SK-N-SH (cell line): ENCODE data around the gene ATXN7L3. TPM values are rescaled to one million over a fixed set of nuclear protein-coding genes. Genes with fewer than 3 reads are reported as not detected.

Experiments
- CTCF ChIA-PET: fragments of 300-600, 350-600 bp; formaldehyde crosslinking; extraction: SDS; loops from one replicate; lab custom pipeline; 2021; lab: Yijun Ruan, JAX
- POLR2A ChIA-PET: fragments of 350-600 bp; sonication (Branson Sonifier 250); formaldehyde crosslinking; extraction: SDS; loops from one replicate; lab custom pipeline; 2020; ENCODE audit warnings: antibody characterized with exemption, inconsistent platforms; lab: Yijun Ruan, JAX
- DNase-seq: peaks from one replicate; pipeline ENCODE4 v3.0.0; 2012
- H2AFZ ChIP-seq: fragments of 200-600 bp; sonication (generic); 2 replicates; pipeline ENCODE4 v1.8.1; 2016; ENCODE audit warnings: antibody characterized with exemption, mild to moderate bottlenecking, low read depth
- H3F3A ChIP-seq: fragments of 200-600 bp; sonication (generic); replicated peaks from 2 replicates; pipeline ENCODE3; 2016; ENCODE audit warnings: antibody characterized with exemption, mild to moderate bottlenecking; ENCODE audit not compliant: insufficient read depth
- H3K27ac ChIP-seq, 2 experiments: fragments of 200-500 bp in 1 of 2; fragments of 200-600 bp in 1 of 2; sonication (Bioruptor generic) in 1 of 2; sonication (generic), shearing (Covaris generic) in 1 of 2; 2 replicates each; pipeline versions ENCODE4 v1.5.1 to v1.6.1; 2014 to 2016; ENCODE audit warnings: low read depth in 2 of 2, inconsistent platforms in 1 of 2, low read length in 1 of 2, mild to moderate bottlenecking in 1 of 2, mixed read lengths in 1 of 2
- H3K27me3 ChIP-seq: fragments of 200-600 bp; sonication (generic), shearing (Covaris generic); 2 replicates; pipeline ENCODE4 v1.6.1; 2016; ENCODE audit warnings: mixed run types; ENCODE audit not compliant: insufficient read depth
- H3K36me3 ChIP-seq, 2 experiments: fragments of 200-500 bp in 1 of 2; fragments of 200-600 bp in 1 of 2; sonication (Bioruptor generic) in 1 of 2; sonication (generic) in 1 of 2; replicated peaks in 1 of 2; 2 replicates each; pipeline versions ENCODE3 to v1.5.1; 2014 to 2016; ENCODE audit warnings: low read length in 1 of 2, mild to moderate bottlenecking in 1 of 2; ENCODE audit not compliant: insufficient read depth in 2 of 2, control insufficient read depth in 1 of 2
- H3K4me1 ChIP-seq, 2 experiments: fragments of 200-500 bp in 1 of 2; fragments of 200-600 bp in 1 of 2; sonication (Bioruptor generic) in 1 of 2; sonication (generic), shearing (Covaris generic) in 1 of 2; 2 replicates each; pipeline versions ENCODE4 v1.5.1 to v1.6.1; 2014 to 2016; ENCODE audit warnings: low read depth in 1 of 2, low read length in 1 of 2, mixed run types in 1 of 2; ENCODE audit not compliant: insufficient read depth in 2 of 2, control insufficient read depth in 1 of 2
- H3K4me2 ChIP-seq: fragments of 200-600 bp; sonication (generic), shearing (Covaris generic); 2 replicates; pipeline ENCODE4 v1.6.1; 2017; ENCODE audit warnings: mixed run types
- H3K4me3 ChIP-seq, 2 experiments: fragments of 200-500 bp in 1 of 2; fragments of 200-600 bp in 1 of 2; sonication (Bioruptor generic) in 1 of 2; sonication (generic), shearing (Covaris generic) in 1 of 2; 2 replicates each; pipeline versions ENCODE4 v1.5.1 to v1.8.1; 2014 to 2016; ENCODE audit warnings: low read depth in 2 of 2, inconsistent platforms in 1 of 2, low read length in 1 of 2, mild to moderate bottlenecking in 1 of 2, mixed read lengths in 1 of 2, moderate library complexity in 1 of 2
- H3K79me2 ChIP-seq: fragments of 200-600 bp; sonication (generic); 2 replicates; pipeline ENCODE4 v1.8.1; 2017; ENCODE audit warnings: mild to moderate bottlenecking; ENCODE audit not compliant: insufficient read depth
- H3K9ac ChIP-seq: fragments of 200-600 bp; sonication (generic); 2 replicates; pipeline ENCODE4 v1.6.1; 2017; ENCODE audit warnings: mixed run types
- H3K9me2 ChIP-seq: fragments of 200-600 bp; sonication (generic); 2 replicates; pipeline ENCODE4 v1.6.1; 2017; ENCODE audit warnings: mixed run types
- H3K9me3 ChIP-seq: fragments of 200-600 bp; sonication (generic); 2 replicates; pipeline ENCODE4 v1.6.1; 2017; ENCODE audit warnings: mixed run types, mild to moderate bottlenecking, moderate library complexity
- H4K20me1 ChIP-seq: fragments of 200-600 bp; sonication (generic); 2 replicates; pipeline ENCODE4 v1.6.1; 2017; ENCODE audit warnings: mild to moderate bottlenecking, mixed run types; ENCODE audit not compliant: insufficient read depth
- EZH2phosphoT487 ChIP-seq: fragments of 200-600 bp; sonication (generic); IDR thresholded peaks from 2 replicates; pipeline ENCODE4 v1.6.1; 2017; ENCODE audit warnings: low read depth, mixed run types, mild to moderate bottlenecking, antibody characterized with exemption, moderate library complexity, borderline replicate concordance
- FOSL2 ChIP-seq: IDR thresholded peaks from 2 replicates; pipeline ENCODE4 v1.4.0; 2012; ENCODE audit warnings: low read depth, mild to moderate bottlenecking, moderate library complexity, borderline replicate concordance
- GABPA ChIP-seq: IDR thresholded peaks from 2 replicates; pipeline ENCODE4 v1.4.0; 2012; ENCODE audit warnings: low read depth, mild to moderate bottlenecking
- GATA2 ChIP-seq: sonication (generic); formaldehyde crosslinking; IDR thresholded peaks from 2 replicates; pipeline ENCODE4 v1.5.0; 2020; ENCODE audit warnings: mild to moderate bottlenecking, missing genetic modification reagents
- MAX ChIP-seq: IDR thresholded peaks from 2 replicates; pipeline ENCODE4 v1.4.0; 2012; ENCODE audit warnings: low read depth
- MEF2A ChIP-seq: IDR thresholded peaks from 2 replicates; pipeline ENCODE4 v1.4.0; 2012; ENCODE audit warnings: low read depth, borderline replicate concordance
- MXI1 ChIP-seq: IDR thresholded peaks from 2 replicates; pipeline ENCODE4 v1.6.1; 2012; ENCODE audit warnings: mild to moderate bottlenecking, low read depth, low read length, improper control_type of control experiment
- NFIC ChIP-seq: IDR thresholded peaks from 2 replicates; pipeline ENCODE4 v1.4.0; 2012; ENCODE audit warnings: borderline replicate concordance
- PBX3 ChIP-seq: IDR thresholded peaks from 2 replicates; pipeline ENCODE4; 2012
- RAD21 ChIP-seq: IDR thresholded peaks from 2 replicates; pipeline ENCODE4 v1.6.1; 2012; ENCODE audit warnings: mild to moderate bottlenecking, low read length
- RFX5 ChIP-seq: IDR thresholded peaks from 2 replicates; pipeline ENCODE4 v1.6.1; 2012; ENCODE audit warnings: mild to moderate bottlenecking, improper control_type of control experiment, low read length
- TAF1 ChIP-seq: IDR thresholded peaks from 2 replicates; pipeline ENCODE4 v1.6.1; 2012; ENCODE audit warnings: low read depth, mild to moderate bottlenecking, low read length, moderate library complexity, borderline replicate concordance
- USF1 ChIP-seq: IDR thresholded peaks from 2 replicates; pipeline ENCODE4 v1.4.0; 2012; ENCODE audit warnings: low read depth, borderline replicate concordance
- WGBS: methylation state at CpG from one replicate; pipeline ENCODE4 v1.1.6; 2017; ENCODE audit warnings: low lambda C conversion rate; 5-methylcytosine and 5-hydroxymethylcytosine counted together
- polyA plus RNA-seq, 3 experiments: library from polyadenylated mRNA; depleted of rRNA; stranded (reverse); fragments of >200 nt; gene quantifications; 2 replicates each; pipeline ENCODE4 v1.2.3, GENCODE V29; 2012
- TF ChIP-seq, protein P1 (sequence below): IDR thresholded peaks from 2 replicates; pipeline ENCODE4 v1.4.0; 2012; ENCODE audit warnings: low read depth, borderline replicate concordance
- TF ChIP-seq, protein P2 (sequence below): fragments of 150-350 bp; IDR thresholded peaks from 2 replicates; pipeline ENCODE4 v1.6.1; 2016; ENCODE audit warnings: mild to moderate bottlenecking, low read depth, low read length

The ATXN7L3 gene
- polyA plus RNA-seq, 1 of the 3 experiments (the other 2 are of a cell fraction): 47.7 TPM

DNA sequence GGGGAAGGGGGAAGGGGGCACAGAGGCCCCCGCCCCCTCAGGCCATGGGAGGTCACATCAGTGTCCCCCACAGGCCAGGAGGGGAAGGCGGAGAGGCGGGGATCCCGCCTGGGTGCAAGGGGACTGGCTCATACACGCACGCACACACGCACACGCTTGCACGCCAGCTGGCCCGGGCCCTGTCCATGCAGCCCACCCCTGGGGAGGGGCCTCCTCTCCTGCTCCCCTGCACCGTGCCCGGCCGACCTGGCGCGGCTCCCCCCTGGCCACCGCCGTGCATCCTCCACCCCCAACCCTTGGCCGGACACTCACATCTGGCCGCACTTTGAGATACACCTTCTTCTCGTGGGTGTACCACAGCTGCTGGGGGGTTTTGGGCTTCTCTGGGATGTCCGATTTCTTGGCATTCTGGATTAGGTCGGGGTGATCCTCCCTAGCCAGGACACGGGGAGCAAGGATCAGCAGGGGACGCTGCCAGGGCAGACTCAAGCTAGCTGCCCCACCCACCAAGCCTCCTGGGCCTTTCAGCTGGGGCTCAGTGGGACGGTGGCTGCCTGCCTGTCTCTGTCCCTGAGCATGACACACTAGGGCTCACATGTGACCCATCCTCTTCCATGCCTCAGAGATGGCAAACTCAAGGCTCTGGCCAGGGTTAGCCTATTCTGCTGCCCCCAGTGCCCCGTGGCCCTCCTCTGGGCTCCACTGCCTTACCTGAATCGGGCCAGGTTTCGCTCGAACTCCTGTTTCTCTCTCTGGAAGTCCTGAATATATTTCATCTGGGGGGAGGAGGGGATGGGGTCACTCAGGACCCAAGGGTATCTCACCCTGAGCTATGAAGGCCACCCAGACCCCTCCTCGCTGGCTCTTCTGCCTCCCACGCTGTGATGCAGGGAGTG lies 13.1 kb upstream of the ATXN7L3 start (continued):
- TF ChIP-seq, protein P1, sequence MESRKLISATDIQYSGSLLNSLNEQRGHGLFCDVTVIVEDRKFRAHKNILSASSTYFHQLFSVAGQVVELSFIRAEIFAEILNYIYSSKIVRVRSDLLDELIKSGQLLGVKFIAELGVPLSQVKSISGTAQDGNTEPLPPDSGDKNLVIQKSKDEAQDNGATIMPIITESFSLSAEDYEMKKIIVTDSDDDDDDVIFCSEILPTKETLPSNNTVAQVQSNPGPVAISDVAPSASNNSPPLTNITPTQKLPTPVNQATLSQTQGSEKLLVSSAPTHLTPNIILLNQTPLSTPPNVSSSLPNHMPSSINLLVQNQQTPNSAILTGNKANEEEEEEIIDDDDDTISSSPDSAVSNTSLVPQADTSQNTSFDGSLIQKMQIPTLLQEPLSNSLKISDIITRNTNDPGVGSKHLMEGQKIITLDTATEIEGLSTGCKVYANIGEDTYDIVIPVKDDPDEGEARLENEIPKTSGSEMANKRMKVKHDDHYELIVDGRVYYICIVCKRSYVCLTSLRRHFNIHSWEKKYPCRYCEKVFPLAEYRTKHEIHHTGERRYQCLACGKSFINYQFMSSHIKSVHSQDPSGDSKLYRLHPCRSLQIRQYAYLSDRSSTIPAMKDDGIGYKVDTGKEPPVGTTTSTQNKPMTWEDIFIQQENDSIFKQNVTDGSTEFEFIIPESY: no peak
- TF ChIP-seq NFIC: no peak
- no peak for TF ChIP-seq MAX
- no peak for TF ChIP-seq MXI1
- no peak for TF ChIP-seq RAD21
- TF ChIP-seq RFX5: no peak
- TF ChIP-seq TAF1: no peak

- WGBS: 96% methylated on average over 28 of the region's 30 CpGs
- Histone ChIP-seq H3K27ac (no peak overlapping the region), H4K20me1 (peaks cover 15% of the 10 kb centered on the region), H3K27me3 (no peaks in the 10 kb centered on the region), H2AFZ (no peak overlapping the region), H3K79me2 (peaks cover 18% of the 10 kb centered on the region), H3K4me3 (no peak overlapping the region), H3K9me2 (no peaks in the 10 kb centered on the region), H3K36me3 (peaks cover 52 to 83% of the 10 kb centered on the region in 2 experiments), H3K9ac (no peak overlapping the region), H3K4me1 (0 out of 4 replicates have a peak, but pooled peaks cover 0 to 4% of the 10 kb centered on the region in 2 experiments), H3K9me3 (no peaks in the 10 kb centered on the region), H3F3A (peaks cover 26% of the 10 kb centered on the region), H3K4me2 (no peak overlapping the region)
- CTCF ChIA-PET: interaction anchor here (0.9 to 6.7 kb wide), 12 partner anchors 8 to 139 kb away, joined by 3 to 57 read pairs (median 8); partner anchors contain the start of genes GRN and UBTF
- DNase-seq: no peak
- POLR2A ChIA-PET: interaction anchor here (0.7 to 1.3 kb wide), 2 partner anchors 10 to 105 kb away, joined by 3 to 4 read pairs; no protein-coding TSS in a partner anchor
- TF ChIP-seq, protein P2, sequence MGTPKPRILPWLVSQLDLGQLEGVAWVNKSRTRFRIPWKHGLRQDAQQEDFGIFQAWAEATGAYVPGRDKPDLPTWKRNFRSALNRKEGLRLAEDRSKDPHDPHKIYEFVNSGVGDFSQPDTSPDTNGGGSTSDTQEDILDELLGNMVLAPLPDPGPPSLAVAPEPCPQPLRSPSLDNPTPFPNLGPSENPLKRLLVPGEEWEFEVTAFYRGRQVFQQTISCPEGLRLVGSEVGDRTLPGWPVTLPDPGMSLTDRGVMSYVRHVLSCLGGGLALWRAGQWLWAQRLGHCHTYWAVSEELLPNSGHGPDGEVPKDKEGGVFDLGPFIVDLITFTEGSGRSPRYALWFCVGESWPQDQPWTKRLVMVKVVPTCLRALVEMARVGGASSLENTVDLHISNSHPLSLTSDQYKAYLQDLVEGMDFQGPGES: no peak
- TF ChIP-seq EZH2phosphoT487: no peak
- TF ChIP-seq PBX3: no peak
- no peak for TF ChIP-seq GATA2
- TF ChIP-seq, protein P1: no peak
- TF ChIP-seq GABPA: no peak
- no peak for TF ChIP-seq USF1
- TF ChIP-seq MEF2A: no peak
- no peak for TF ChIP-seq FOSL2
Observed at GRCh38 chr17:44211281-44212265, 11.9 kb upstream of the ATXN7L3 start.
